ENCODE measurements around the gene AATK.

Gene AATK

GRCh38 chr17:81110488-81111040 lies 55.5 kb downstream of the AATK start:
- no peak for FAIRE-seq

- no peak for FAIRE-seq
Measured at GRCh38 chr17:81109957-81110356, 56.1 kb downstream of the AATK start.

GRCh38 chr17:81108220-81108619 lies 57.8 kb downstream of the AATK start:
- FAIRE-seq: no peak

GRCh38 chr17:81106716-81107115 lies 59.3 kb downstream of the AATK start:
- FAIRE-seq: no peak

GRCh38 chr17:81103379-81103778 lies 62.6 kb downstream of the AATK start:
- FAIRE-seq: no peak

GRCh38 chr17:81102869-81103268 lies 63.2 kb downstream of the AATK start:
- FAIRE-seq: no peak

GRCh38 chr17:81102352-81102751 lies 63.7 kb downstream of the AATK start:
- FAIRE-seq: no peak

GRCh38 chr17:81101614-81102306 lies 64.3 kb downstream of the AATK start:
- no peak for FAIRE-seq

- no peak for FAIRE-seq
Measured at GRCh38 chr17:81100668-81101067, 65.4 kb downstream of the AATK start.

GRCh38 chr17:81099888-81100287 lies 66.1 kb downstream of the AATK start:
- FAIRE-seq: no peak

GRCh38 chr17:81097943-81098308 lies 68.1 kb downstream of the AATK start:
- no peak for FAIRE-seq

GRCh38 chr17:81097134-81097942 lies 68.7 kb downstream of the AATK start:
- FAIRE-seq: no peak

- no peak for FAIRE-seq
Measured at GRCh38 chr17:81096741-81097133, 69.3 kb downstream of the AATK start.

GRCh38 chr17:81095383-81095762 lies 70.6 kb downstream of the AATK start:
- no peak for FAIRE-seq

GRCh38 chr17:81094509-81095382 lies 71.3 kb downstream of the AATK start:
- FAIRE-seq: no peak

- no peak for FAIRE-seq
Measured at GRCh38 chr17:81093619-81094508, 72.2 kb downstream of the AATK start.

- FAIRE-seq: no peak
Measured at GRCh38 chr17:81092518-81093095, 73.4 kb downstream of the AATK start.

GRCh38 chr17:81091774-81092517 lies 74.1 kb downstream of the AATK start:
- no peak for FAIRE-seq

GRCh38 chr17:81091154-81091553 lies 74.9 kb downstream of the AATK start:
- no peak for FAIRE-seq

GRCh38 chr17:81090361-81091136 lies 75.5 kb downstream of the AATK start:
- no peak for FAIRE-seq

All from A204.1 (cell line).